Smooth muscle cell (in vitro differentiated cells): ENCODE data around the gene SGTB. TPM values are rescaled to one million over a fixed set of nuclear protein-coding genes. Genes with fewer than 3 reads are reported as not detected.

Experiments used
- DNase-seq: peaks from one replicate; lab custom pipeline; 2025; ENCODE audit not compliant: unreplicated experiment; lab: John Stamatoyannopoulos, UW
- H2AFZ ChIP-seq: fragments of 200-600 bp; sonication (generic); 2 replicates; pipeline ENCODE4 v1.6.0; 2016; ENCODE audit warnings: antibody characterized with exemption, low read depth, mild to moderate bottlenecking
- H3F3A ChIP-seq: fragments of 200-600 bp; sonication (generic); 2 replicates; pipeline ENCODE4 v1.6.0; 2017; ENCODE audit warnings: antibody characterized with exemption, low read depth
- H3K27ac ChIP-seq: fragments of 200-600 bp; sonication (generic); 2 replicates; pipeline ENCODE4 v1.5.1; 2016; ENCODE audit warnings: low read depth, mild to moderate bottlenecking
- H3K27me3 ChIP-seq: fragments of 200-600 bp; sonication (generic); 2 replicates; pipeline ENCODE4 v1.6.1; 2016; ENCODE audit warnings: low read depth, mild to moderate bottlenecking
- H3K36me3 ChIP-seq: fragments of 200-600 bp; sonication (generic); 2 replicates; pipeline ENCODE4 v1.5.1; 2016; ENCODE audit warnings: low read depth
- H3K4me1 ChIP-seq: fragments of 200-600 bp; sonication (generic); 2 replicates; pipeline ENCODE4 v1.5.1; 2016; ENCODE audit warnings: low read depth
- H3K4me2 ChIP-seq: fragments of 200-600 bp; sonication (generic); 2 replicates; pipeline ENCODE4 v1.6.0; 2016; ENCODE audit warnings: mild to moderate bottlenecking
- H3K4me3 ChIP-seq: fragments of 200-600 bp; sonication (generic); 2 replicates; pipeline ENCODE4 v1.5.1; 2016; ENCODE audit warnings: mild to moderate bottlenecking
- H3K79me2 ChIP-seq: fragments of 200-600 bp; sonication (generic); 2 replicates; pipeline ENCODE4 v1.6.0; 2016; ENCODE audit warnings: low read depth, mild to moderate bottlenecking
- H3K9ac ChIP-seq: fragments of 200-600 bp; sonication (generic); 2 replicates; pipeline ENCODE4 v1.6.0; 2016; ENCODE audit warnings: low read depth
- H3K9me3 ChIP-seq: fragments of 200-600 bp; sonication (generic); replicated peaks from 2 replicates; pipeline ENCODE4 v1.5.1; 2016; ENCODE audit warnings: low read depth
- H4K20me1 ChIP-seq: fragments of 200-600 bp; sonication (generic); 2 replicates; pipeline ENCODE4 v1.6.0; 2016; ENCODE audit warnings: low read depth
- CTCF ChIP-seq: fragments of 200-600 bp; sonication (generic); IDR thresholded peaks from 2 replicates; pipeline ENCODE4 v1.5.1; 2017; ENCODE audit warnings: borderline replicate concordance, mild to moderate bottlenecking, antibody characterized with exemption; ENCODE audit not compliant: insufficient read depth, poor library complexity, severe bottlenecking
- WGBS: methylation state at CpG from one replicate; pipeline ENCODE4 v1.1.7; 2016; ENCODE audit warnings: low lambda C conversion rate; 5-methylcytosine and 5-hydroxymethylcytosine counted together
- polyA plus RNA-seq: library from polyadenylated mRNA; unstranded; fragments of >200 nt; fragmentation: Nextera tagmentation; extraction: Ambion mirVana; gene quantifications from 2 replicates; pipeline ENCODE4 v1.2.1, GENCODE V29; 2016
- total RNA-seq: library from RNA; depleted of rRNA; stranded (reverse); fragments of >200 nt; gene quantifications from 2 replicates; pipeline ENCODE4 v1.2.3, GENCODE V29; 2014

SGTB gene
- total and polyA plus RNA-seq, 2 experiments from 2014 or later, result 5.3 to 12.8 TPM

GRCh38 chr5:65708145-65708544 is 13.8 kb downstream of the SGTB start:
- no peak overlapping the region for H3K27ac ChIP-seq
- TF ChIP-seq CTCF, result no peak
- no peaks in the 10 kb centered on the region for H3K9me3 ChIP-seq
- no peaks in the 10 kb centered on the region for H3K27me3 ChIP-seq
- H3K36me3 ChIP-seq, result peaks cover 8% of the 10 kb centered on the region
- DNase-seq, result no peak
- H3K4me3 ChIP-seq, result no peak overlapping the region
- H2AFZ ChIP-seq, result no peak overlapping the region
- H3K4me1 ChIP-seq, result no peaks in the 10 kb centered on the region
- WGBS, result 85% methylated on average over 4 of the region's 4 CpGs
- no peaks in the 10 kb centered on the region for H4K20me1 ChIP-seq
- H3K79me2 ChIP-seq, result no peaks in the 10 kb centered on the region
- H3K4me2 ChIP-seq, result no peak overlapping the region
- H3F3A ChIP-seq, result no peaks in the 10 kb centered on the region
- H3K9ac ChIP-seq, result no peak overlapping the region

GRCh38 chr5:65707663-65708062 is 14.2 kb downstream of the SGTB start:
- H3K9me3 ChIP-seq, result no peaks in the 10 kb centered on the region
- no peaks in the 10 kb centered on the region for H3K27me3 ChIP-seq
- DNase-seq, result no peak
- TF ChIP-seq CTCF, result no peak
- no peaks in the 10 kb centered on the region for H3K4me1 ChIP-seq
- H2AFZ ChIP-seq, result no peak overlapping the region
- H3K27ac ChIP-seq, result no peak overlapping the region
- no peaks in the 10 kb centered on the region for H3F3A ChIP-seq
- H3K36me3 ChIP-seq, result peaks cover 8% of the 10 kb centered on the region
- no peak overlapping the region for H3K4me2 ChIP-seq
- no peaks in the 10 kb centered on the region for H3K79me2 ChIP-seq
- H3K9ac ChIP-seq, result no peak overlapping the region
- H3K4me3 ChIP-seq, result no peak overlapping the region
- WGBS, result 96% methylated on average over 4 of the region's 4 CpGs
- H4K20me1 ChIP-seq, result no peaks in the 10 kb centered on the region

GRCh38 chr5:65704621-65705239 is 17.2 kb downstream of the SGTB start:
- 66% methylated on average over 2 of the region's 2 CpGs for WGBS
- DNase-seq, result no peak
- H3K9me3 ChIP-seq, result no peaks in the 10 kb centered on the region

More at GRCh38 chr5:65704621-65705239, 17.2 kb downstream of the SGTB start:
- Histone ChIP-seq H3K4me2 (no peak overlapping the region), H3K4me3 (no peak overlapping the region), H4K20me1 (no peaks in the 10 kb centered on the region), H3K79me2 (no peaks in the 10 kb centered on the region), H2AFZ (no peak overlapping the region), H3K27me3 (no peaks in the 10 kb centered on the region), H3K4me1 (no peaks in the 10 kb centered on the region), H3K36me3 (no peaks in the 10 kb centered on the region), H3K27ac (no peak overlapping the region), H3K9ac (no peak overlapping the region), H3F3A (no peaks in the 10 kb centered on the region)
- TF ChIP-seq CTCF, result no peak
